GM12874 (cell line): ENCODE results near the gene VGLL2.

Experiments used
- TF ChIP-seq, protein P1 (sequence below): IDR thresholded peaks from 2 replicates; pipeline ENCODE4 v1.5.1; 2011; ENCODE audit warnings: low read depth, mild to moderate bottlenecking, control low read depth, low read length, moderate library complexity; ENCODE audit not compliant: insufficient read depth

Gene VGLL2

DNA sequence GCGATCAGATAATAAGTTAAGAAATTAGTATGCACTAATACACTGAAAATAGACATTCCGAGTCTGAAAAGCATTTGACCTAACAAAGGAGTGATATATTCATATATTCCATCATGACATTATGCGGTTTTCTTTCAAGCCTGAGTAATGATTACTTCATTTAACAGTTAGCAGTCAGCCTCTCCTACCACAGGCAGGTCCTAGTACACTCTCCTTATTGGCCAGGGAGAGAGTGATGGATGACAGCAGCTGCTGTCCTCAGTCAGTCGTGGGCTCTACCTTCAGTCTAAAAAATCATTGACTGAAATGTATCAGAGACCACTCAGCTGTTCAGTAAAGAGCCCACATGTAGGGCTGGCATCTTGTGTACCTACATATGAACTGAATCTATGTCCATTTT, 33.2 kb upstream of the VGLL2 start:
- TF ChIP-seq, protein P1, sequence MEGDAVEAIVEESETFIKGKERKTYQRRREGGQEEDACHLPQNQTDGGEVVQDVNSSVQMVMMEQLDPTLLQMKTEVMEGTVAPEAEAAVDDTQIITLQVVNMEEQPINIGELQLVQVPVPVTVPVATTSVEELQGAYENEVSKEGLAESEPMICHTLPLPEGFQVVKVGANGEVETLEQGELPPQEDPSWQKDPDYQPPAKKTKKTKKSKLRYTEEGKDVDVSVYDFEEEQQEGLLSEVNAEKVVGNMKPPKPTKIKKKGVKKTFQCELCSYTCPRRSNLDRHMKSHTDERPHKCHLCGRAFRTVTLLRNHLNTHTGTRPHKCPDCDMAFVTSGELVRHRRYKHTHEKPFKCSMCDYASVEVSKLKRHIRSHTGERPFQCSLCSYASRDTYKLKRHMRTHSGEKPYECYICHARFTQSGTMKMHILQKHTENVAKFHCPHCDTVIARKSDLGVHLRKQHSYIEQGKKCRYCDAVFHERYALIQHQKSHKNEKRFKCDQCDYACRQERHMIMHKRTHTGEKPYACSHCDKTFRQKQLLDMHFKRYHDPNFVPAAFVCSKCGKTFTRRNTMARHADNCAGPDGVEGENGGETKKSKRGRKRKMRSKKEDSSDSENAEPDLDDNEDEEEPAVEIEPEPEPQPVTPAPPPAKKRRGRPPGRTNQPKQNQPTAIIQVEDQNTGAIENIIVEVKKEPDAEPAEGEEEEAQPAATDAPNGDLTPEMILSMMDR = no peak

DNA sequence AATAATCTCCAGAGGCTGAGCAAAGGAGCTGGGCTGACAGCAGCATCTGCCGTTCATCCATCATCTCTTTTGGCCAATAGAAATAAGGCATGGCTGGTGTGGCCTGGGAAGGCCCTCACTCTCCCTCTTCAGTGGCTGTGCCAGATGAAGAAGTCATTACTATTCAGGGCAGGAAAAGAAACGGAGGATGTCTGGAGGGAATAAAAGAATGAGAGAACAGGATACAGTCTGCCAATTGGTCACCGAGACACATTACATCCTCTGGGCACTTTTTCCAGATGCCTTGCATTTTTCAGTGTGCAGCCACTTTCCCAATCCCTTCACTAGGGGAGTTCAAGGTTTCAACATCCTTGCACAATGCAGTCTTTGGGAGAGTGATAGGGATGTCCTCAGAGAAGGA, 32.2 kb upstream of the VGLL2 start:
- TF ChIP-seq, protein P1 = no peak

DNA sequence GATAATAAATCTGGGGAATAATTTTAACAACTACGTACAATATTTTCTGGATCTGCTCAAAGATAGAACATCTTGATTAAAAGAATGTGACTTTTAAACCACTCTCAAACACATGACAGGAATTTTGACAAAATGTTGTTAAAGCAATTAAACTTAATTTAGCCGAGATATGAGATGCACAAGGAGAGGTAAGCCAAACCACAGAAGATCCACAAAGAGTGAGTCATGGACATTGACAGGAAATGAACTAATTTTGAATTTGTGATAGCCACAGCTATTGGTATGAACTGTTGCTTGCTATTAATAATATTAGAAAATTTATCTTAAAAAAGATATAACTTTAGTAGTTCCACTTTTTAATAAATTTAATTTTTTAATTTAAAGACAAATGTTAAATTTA, 27.8 kb upstream of the VGLL2 start:
- TF ChIP-seq, protein P1 = no peak

DNA sequence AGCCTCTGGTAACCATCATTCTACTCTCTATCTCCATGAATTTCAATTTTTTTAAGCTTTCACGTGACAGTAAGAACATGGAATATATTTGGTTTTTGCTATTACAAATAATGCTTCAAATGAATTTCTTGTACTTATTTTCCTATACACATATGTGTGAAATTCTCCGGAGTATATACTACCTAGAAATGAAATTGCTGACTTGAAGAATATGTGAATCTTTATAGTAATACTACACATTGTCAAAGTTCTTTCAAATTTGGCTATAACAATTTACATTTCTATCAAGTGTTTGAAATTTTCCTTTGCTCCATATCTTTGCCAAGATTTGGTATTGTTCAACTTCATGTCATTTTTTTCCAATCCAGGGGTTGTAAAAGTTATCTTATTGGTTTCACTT, 11.6 kb upstream of the VGLL2 start:
- TF ChIP-seq, protein P1 = no peak

DNA sequence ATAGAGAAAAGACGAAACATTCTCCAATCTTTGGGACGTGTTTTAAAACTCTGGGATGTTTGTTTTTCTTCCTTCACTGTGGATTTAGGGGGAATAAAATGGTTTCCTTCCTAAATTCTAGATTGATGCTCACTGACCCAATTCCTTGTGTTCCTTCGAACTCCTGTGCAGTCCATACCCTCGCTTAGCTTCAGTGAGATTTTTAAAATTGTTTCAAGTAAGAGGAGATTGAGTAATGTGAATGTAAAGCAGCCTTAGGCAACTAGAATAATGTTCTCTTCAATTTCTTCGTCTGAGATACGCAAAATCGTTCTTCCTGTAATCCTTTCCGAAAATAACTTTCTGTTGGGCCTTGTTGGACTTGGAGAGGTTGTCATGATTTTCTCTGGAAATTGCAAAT, 2.6 kb upstream of the VGLL2 start:
- TF ChIP-seq, protein P1 = no peak

DNA sequence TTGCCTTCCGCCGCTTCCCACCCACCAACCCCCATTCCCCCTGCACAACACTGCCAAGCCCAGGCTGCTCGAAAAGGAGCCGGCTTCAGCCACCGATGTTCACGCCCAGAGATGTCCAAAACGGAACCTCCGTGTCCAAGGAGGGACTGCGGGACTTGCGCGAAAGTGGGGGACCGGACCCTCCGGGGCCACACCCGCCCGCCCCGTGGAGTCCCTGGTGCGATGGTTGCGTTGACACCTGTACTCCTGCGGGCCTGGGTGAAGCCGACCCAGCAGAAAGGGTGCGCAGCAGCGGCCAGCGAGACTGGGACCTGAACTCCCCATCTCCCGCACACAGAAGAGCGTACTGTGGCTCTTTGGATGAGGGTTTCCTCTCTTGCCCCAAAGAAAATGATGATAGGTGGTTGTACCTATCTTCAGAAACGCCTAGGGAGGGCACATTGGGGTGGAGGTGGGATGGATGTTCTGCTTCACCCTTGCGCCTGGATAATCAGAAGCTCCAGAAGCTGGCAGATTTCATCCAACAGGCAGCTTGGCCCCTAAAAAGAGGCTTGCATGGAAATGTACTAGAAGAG, 1.9 kb upstream of the VGLL2 start:
- TF ChIP-seq, protein P1 = no peak

DNA sequence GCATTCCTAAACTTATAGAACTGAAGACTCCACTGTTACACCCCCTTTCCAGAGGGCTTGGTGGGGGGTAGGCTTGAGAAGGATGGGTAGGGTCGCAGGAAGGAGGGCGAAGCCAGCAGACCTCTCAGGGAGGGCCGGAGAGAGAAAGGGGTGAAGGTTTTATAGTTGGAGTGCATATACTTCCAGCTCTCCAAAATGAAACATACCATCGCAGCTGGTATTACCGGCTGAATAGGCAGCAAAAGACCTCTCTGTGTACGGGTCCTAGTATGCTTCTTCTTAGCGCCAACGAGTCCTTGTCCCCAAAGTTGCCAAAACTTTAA, 1.0 kb upstream of the VGLL2 start:
- TF ChIP-seq, protein P1 = no peak
